Astrocyte (in vitro differentiated cells and primary cell): Measurements from ENCODE around the gene SYNM.

ENCODE experiments used
- EZH2 ChIP-seq: IDR thresholded peaks from 2 replicates; pipeline ENCODE4 v1.6.1; 2012; ENCODE audit warnings: mild to moderate bottlenecking, low read length, inconsistent platforms; ENCODE audit not compliant: insufficient read depth
- TF ChIP-seq, protein P1 (sequence below): IDR thresholded peaks from 2 replicates; pipeline ENCODE4 v1.5.1; 2011; ENCODE audit warnings: low read depth, mild to moderate bottlenecking, inconsistent platforms, low read length, moderate library complexity; ENCODE audit not compliant: insufficient read depth

DNA sequence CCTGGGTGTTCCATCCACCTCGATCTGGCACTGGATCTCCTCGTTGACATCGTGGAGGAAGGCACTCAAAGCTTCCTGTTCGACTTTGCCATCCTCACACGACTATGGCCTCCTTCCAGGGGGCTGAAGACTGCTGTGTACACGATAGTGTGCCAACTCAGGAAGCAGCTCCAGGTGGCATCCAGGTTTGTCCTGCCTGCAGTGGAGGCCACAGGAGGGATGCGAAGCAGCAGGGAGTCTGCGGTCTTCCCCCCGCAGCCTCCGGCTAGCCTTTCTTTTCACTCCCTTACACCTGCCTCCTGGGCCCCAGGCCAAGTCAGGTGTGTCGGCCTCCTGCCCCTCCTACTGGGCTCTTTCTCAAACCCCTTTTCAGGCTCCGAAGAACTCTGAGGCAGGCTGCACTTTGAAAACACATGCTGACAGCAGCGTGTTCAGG lies 32.2 kb downstream of the SYNM start:
- TF ChIP-seq, protein P1, sequence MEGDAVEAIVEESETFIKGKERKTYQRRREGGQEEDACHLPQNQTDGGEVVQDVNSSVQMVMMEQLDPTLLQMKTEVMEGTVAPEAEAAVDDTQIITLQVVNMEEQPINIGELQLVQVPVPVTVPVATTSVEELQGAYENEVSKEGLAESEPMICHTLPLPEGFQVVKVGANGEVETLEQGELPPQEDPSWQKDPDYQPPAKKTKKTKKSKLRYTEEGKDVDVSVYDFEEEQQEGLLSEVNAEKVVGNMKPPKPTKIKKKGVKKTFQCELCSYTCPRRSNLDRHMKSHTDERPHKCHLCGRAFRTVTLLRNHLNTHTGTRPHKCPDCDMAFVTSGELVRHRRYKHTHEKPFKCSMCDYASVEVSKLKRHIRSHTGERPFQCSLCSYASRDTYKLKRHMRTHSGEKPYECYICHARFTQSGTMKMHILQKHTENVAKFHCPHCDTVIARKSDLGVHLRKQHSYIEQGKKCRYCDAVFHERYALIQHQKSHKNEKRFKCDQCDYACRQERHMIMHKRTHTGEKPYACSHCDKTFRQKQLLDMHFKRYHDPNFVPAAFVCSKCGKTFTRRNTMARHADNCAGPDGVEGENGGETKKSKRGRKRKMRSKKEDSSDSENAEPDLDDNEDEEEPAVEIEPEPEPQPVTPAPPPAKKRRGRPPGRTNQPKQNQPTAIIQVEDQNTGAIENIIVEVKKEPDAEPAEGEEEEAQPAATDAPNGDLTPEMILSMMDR = no peak
- no peak for TF ChIP-seq EZH2
